HEK293T (cell line): ENCODE results near the gene ADAMTS18.

Experiments
- BHLHE40 ChIP-seq: fragments of 450-650 bp; IDR thresholded peaks from 2 replicates; pipeline ENCODE4 v1.6.1; 2016; ENCODE audit warnings: mild to moderate bottlenecking, moderate library complexity, borderline replicate concordance
- CTBP1 ChIP-seq: fragments of 450-650 bp; IDR thresholded peaks from 2 replicates; pipeline ENCODE4 v1.6.1; 2016; ENCODE audit warnings: borderline replicate concordance
- ELF4 ChIP-seq: fragments of 450-650 bp; IDR thresholded peaks from 2 replicates; pipeline ENCODE4 v1.6.1; 2017; ENCODE audit warnings: antibody characterized with exemption
- FOXA1 ChIP-seq: fragments of 450-650 bp; IDR thresholded peaks from 2 replicates; pipeline ENCODE4 v1.6.1; 2016; ENCODE audit warnings: mild to moderate bottlenecking
- FOXM1 ChIP-seq: fragments of 450-650 bp; IDR thresholded peaks from 2 replicates; pipeline ENCODE4 v1.6.1; 2017; ENCODE audit warnings: mild to moderate bottlenecking, borderline replicate concordance
- HDGF ChIP-seq: fragments of 450-650 bp; IDR thresholded peaks from 2 replicates; pipeline ENCODE4 v1.6.1; 2017; ENCODE audit warnings: antibody characterized with exemption, borderline replicate concordance
- L3MBTL2 ChIP-seq: fragments of 450-650 bp; conservative IDR thresholded peaks from 2 replicates; pipeline ENCODE4 v1.6.1; 2016; ENCODE audit warnings: mild to moderate bottlenecking
- LEF1 ChIP-seq: fragments of 450-650 bp; IDR thresholded peaks from 2 replicates; pipeline ENCODE4 v1.6.1; 2017; ENCODE audit warnings: mild to moderate bottlenecking, borderline replicate concordance
- NFRKB ChIP-seq: fragments of 450-650 bp; IDR thresholded peaks from 2 replicates; pipeline ENCODE4 v1.6.1; 2016; ENCODE audit warnings: mild to moderate bottlenecking, moderate library complexity
- SP1 ChIP-seq: fragments of 450-650 bp; IDR thresholded peaks from 2 replicates; pipeline ENCODE4 v1.6.1; 2017
- SUZ12 ChIP-seq: fragments of 450-650 bp; IDR thresholded peaks from 2 replicates; pipeline ENCODE4 v1.6.1; 2016; ENCODE audit warnings: mild to moderate bottlenecking
- TARDBP ChIP-seq: fragments of 450-650 bp; IDR thresholded peaks from 2 replicates; pipeline ENCODE4 v1.6.1; 2016
- ZNF384 ChIP-seq: fragments of 450-650 bp; IDR thresholded peaks from 2 replicates; pipeline ENCODE4 v1.6.1; 2016
- TF ChIP-seq, protein P1 (sequence below): fragments of 450-650 bp; IDR thresholded peaks from 2 replicates; pipeline ENCODE4 v1.6.1; 2016

DNA sequence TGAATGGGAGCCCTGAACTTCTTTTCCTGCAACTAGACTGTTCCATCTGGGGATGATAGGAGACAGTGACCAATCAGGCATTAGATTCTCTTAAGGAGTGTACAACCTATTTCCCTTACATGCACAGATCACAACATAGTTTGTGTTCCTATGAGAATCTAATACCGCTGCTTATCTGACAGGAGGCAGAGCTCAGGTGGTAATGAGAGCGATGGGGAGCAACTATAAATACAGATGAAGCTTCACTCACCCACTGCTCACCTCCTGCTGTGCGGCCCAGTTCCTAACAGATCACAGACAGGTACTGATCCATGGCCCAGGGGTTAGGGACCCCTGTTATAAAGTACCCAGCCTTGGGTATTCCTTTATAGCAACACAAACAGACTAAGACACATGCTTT, 17.4 kb upstream of the ADAMTS18 start:
- TF ChIP-seq L3MBTL2 (no peak), SP1 (no peak), LEF1 (no peak), FOXA1 (no peak), TARDBP (no peak), FOXM1 (no peak), CTBP1 (no peak), ELF4 (no peak), SUZ12 (no peak), BHLHE40 (no peak), ZNF384 (no peak), HDGF (no peak), NFRKB (no peak)
- TF ChIP-seq, protein P1, sequence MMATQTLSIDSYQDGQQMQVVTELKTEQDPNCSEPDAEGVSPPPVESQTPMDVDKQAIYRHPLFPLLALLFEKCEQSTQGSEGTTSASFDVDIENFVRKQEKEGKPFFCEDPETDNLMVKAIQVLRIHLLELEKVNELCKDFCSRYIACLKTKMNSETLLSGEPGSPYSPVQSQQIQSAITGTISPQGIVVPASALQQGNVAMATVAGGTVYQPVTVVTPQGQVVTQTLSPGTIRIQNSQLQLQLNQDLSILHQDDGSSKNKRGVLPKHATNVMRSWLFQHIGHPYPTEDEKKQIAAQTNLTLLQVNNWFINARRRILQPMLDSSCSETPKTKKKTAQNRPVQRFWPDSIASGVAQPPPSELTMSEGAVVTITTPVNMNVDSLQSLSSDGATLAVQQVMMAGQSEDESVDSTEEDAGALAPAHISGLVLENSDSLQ: no peak
